Fibroblast of skin of scalp (primary cell): ENCODE data around the gene NSG2.

Source experiments
- DNase-seq: peaks from one replicate; pipeline ENCODE4 v3.0.0-alpha.2; 2013

NSG2 gene

DNA sequence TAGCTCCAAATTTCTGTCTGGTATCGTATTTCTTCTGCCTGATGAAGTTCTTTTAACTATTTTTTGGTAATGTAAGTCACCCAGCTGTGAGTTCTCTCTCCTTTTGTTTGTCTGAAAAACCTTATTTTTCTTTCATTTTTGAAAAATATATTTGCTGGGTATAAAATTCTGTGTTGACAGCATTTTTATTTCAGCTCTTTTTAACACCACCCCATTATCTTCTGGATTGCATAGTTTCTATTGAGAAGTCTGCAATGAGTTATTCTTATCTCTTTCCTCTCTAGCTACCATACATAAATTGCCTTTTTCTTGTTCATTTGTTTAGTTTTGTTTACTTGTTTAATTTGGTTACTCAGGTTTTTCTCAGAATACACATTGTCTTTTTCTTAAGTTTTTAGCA, 109.1 kb downstream of the NSG2 start:
- no peak for DNase-seq

DNA sequence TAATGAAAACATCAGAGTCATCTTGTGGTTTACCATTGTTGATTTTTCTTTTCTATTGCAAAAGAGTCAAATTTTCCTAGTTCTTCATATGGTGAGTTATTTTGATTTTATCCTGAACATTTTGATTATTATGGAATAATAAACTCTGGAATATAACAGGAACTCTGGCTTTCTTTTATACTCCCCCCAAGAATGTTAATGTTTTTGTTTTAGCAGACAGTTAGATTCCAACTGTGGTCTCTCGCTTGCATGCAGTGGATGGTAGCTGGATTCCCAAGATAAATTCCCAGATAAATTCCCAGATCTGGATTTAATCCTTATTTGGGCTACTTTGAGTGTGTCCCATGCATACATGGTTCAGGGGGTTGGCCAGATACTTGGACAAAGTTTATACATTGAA, 109.8 kb downstream of the NSG2 start:
- DNase-seq: peak; percentile 49

DNA sequence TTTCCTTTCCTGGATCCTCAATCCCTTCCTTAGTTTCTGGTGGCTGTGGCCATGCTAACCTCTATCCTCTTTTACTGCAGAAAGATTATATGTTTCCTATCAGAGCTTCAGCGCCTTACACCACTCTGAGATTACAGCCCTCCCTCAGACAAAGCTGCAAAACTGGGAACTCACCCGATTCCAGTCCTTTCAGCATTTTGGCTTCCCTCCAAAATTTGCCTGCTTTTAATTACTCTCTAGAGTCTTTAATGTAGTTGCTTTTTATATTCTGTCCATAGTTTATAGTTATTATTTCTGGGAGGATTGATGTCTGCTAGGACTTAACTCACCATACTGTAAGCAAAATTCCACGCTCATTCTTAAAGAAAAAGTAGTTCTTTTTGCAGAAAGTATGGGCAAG, 110.2 kb downstream of the NSG2 start:
- DNase-seq: peak; percentile 7

DNA sequence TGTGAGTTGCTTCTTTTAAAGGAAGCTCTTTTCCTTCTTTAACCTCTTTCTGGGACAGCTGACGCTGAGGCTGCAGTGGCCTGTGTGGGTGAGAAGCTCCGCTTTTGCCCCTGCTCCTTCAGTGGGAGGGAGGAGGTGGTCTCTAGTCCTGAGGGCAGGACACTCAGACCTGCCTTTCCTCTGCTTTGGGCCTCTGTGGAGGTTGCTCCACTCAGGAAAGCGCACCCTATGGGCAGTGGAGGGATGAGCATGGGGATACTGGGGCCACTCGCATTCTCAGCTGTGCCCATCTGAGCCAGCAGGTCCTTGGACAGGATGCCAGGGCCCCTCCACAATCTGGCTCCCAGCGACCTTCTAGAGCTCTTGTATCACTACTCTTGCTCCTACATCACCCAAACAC, 111.5 kb downstream of the NSG2 start:
- no peak for DNase-seq
